Endothelial cell of umbilical vein (primary cell): ENCODE results near the gene RNF130. TPM values are rescaled to one million over a fixed set of nuclear protein-coding genes. Genes with fewer than 3 reads are reported as not detected.

Experiments
- BruUV-seq: library from RNA; stranded (reverse); fragments of 400-500 nt; replicated peaks from 2 replicates; lab custom pipeline; 2021; lab: Mats Ljungman, UMichigan
- CTCF ChIA-PET: fragments of 300-600, 350-600 bp; sonication (Branson Sonifier 250); formaldehyde crosslinking; loops from one replicate; lab custom pipeline; 2021; ENCODE audit warnings: antibody characterized with exemption, inconsistent platforms; lab: Charles Lee
- POLR2A ChIA-PET: fragments of 300-600, 350-600 bp; sonication (Branson Sonifier 250); formaldehyde crosslinking; loops from one replicate; lab custom pipeline; 2021; ENCODE audit warnings: antibody characterized with exemption, inconsistent platforms; lab: Charles Lee
- DNase-seq: peaks from one replicate; pipeline ENCODE4 v3.0.0-alpha.2; 2011; ENCODE audit warnings: low read depth, low spot score
- FAIRE-seq: peaks from 2 replicates; lab custom pipeline; 2011; peaks lifted over from hg19 to GRCh38; lab: Jason Lieb, UNC
- H2AFZ ChIP-seq: 2 replicates; pipeline ENCODE4 v1.6.0; 2012; ENCODE audit warnings: low read depth, low read length, control low read depth, inconsistent platforms
- H3K27ac ChIP-seq: 2 replicates; pipeline ENCODE4 v1.5.1; 2011; ENCODE audit warnings: low read depth, mild to moderate bottlenecking, control low read depth, low read length, moderate library complexity; ENCODE audit not compliant: insufficient read depth
- H3K27me3 ChIP-seq, 2 experiments: 2 replicates each; pipeline versions ENCODE4 v1.6.0 to v1.6.1; 2011; ENCODE audit warnings: low read length in 2 of 2, mixed read lengths in 1 of 2; ENCODE audit not compliant: control insufficient read depth in 2 of 2, insufficient read depth in 2 of 2
- H3K36me3 ChIP-seq, 2 experiments: 2 replicates in 1 of 2; 3 replicates in 1 of 2; pipeline ENCODE4 v1.5.1; 2011; ENCODE audit warnings: low read length in 2 of 2, mild to moderate bottlenecking in 1 of 2, moderate library complexity in 1 of 2; ENCODE audit not compliant: control insufficient read depth in 2 of 2, insufficient read depth in 2 of 2; ENCODE audit errors: extremely low read depth in 1 of 2
- H3K4me1 ChIP-seq: 3 replicates; pipeline ENCODE4 v1.5.1; 2011; ENCODE audit warnings: mild to moderate bottlenecking, low read length; ENCODE audit not compliant: control insufficient read depth, insufficient read depth; ENCODE audit errors: extremely low read depth
- H3K4me2 ChIP-seq: 2 replicates; pipeline ENCODE4 v1.6.1; 2011; ENCODE audit warnings: low read length, control low read depth, mixed read lengths; ENCODE audit not compliant: insufficient read depth
- H3K4me3 ChIP-seq, 3 experiments: fragments of 200-600 bp in 1 of 3; sonication (generic), shearing (Covaris generic) in 1 of 3; replicated peaks in 1 of 3; 2 replicates each; pipeline ENCODE4 v1.5.1; 2011 to 2016; ENCODE audit warnings: control low read depth in 3 of 3, low read length in 3 of 3, mild to moderate bottlenecking in 2 of 3, inconsistent platforms in 1 of 3, low read depth in 1 of 3, moderate library complexity in 1 of 3; ENCODE audit not compliant: insufficient read depth in 1 of 3
- H3K79me2 ChIP-seq: 2 replicates; pipeline ENCODE4 v1.6.0; 2012; ENCODE audit warnings: low read length, inconsistent platforms; ENCODE audit not compliant: control insufficient read depth, insufficient read depth
- H3K9ac ChIP-seq: replicated peaks from 2 replicates; pipeline ENCODE3; 2011; ENCODE audit warnings: low read length, control low read depth; ENCODE audit not compliant: insufficient read depth; ENCODE audit errors: extremely low read depth
- H3K9me1 ChIP-seq: replicated peaks from 3 replicates; pipeline ENCODE4 v1.6.0; 2011; ENCODE audit warnings: mild to moderate bottlenecking, low read length; ENCODE audit not compliant: control insufficient read depth, insufficient read depth; ENCODE audit errors: extremely low read depth
- H3K9me3 ChIP-seq: replicated peaks from 2 replicates; pipeline ENCODE4 v1.5.1; 2012; ENCODE audit warnings: low read length, inconsistent platforms; ENCODE audit not compliant: control insufficient read depth, insufficient read depth
- H4K20me1 ChIP-seq: replicated peaks from 2 replicates; pipeline ENCODE3; 2011; ENCODE audit warnings: mild to moderate bottlenecking, low read length; ENCODE audit not compliant: control insufficient read depth, insufficient read depth; ENCODE audit errors: extremely low read depth
- EZH2 ChIP-seq: IDR thresholded peaks from 2 replicates; pipeline ENCODE4 v1.6.1; 2012; ENCODE audit warnings: borderline replicate concordance, low read depth, mild to moderate bottlenecking, moderate library complexity, low read length, inconsistent platforms; ENCODE audit not compliant: severe bottlenecking
- FOS ChIP-seq: IDR thresholded peaks from 2 replicates; pipeline ENCODE4 v1.6.1; 2011; ENCODE audit warnings: mild to moderate bottlenecking, low read length, moderate library complexity, borderline replicate concordance; ENCODE audit not compliant: insufficient read depth
- GATA2 ChIP-seq: IDR thresholded peaks from 2 replicates; pipeline ENCODE4 v1.7.0; 2011; ENCODE audit warnings: low read depth, mild to moderate bottlenecking, moderate library complexity, mixed read lengths, low read length; ENCODE audit not compliant: insufficient read length, insufficient read depth
- JUN ChIP-seq: IDR thresholded peaks from 2 replicates; pipeline ENCODE4 v1.6.1; 2011; ENCODE audit warnings: borderline replicate concordance, low read depth; ENCODE audit not compliant: insufficient read length, insufficient read depth
- MYC ChIP-seq: IDR thresholded peaks from one replicate; pipeline ENCODE4 v1.6.1; 2011; ENCODE audit warnings: mild to moderate bottlenecking, low read depth, low read length
- POLR2A ChIP-seq: IDR thresholded peaks from 2 replicates; pipeline ENCODE4 v1.6.1; 2012; ENCODE audit warnings: low read depth, mild to moderate bottlenecking, control low read depth, low read length
- POLR2AphosphoS5 ChIP-seq: IDR thresholded peaks from 2 replicates; pipeline ENCODE4 v1.6.1; 2012; ENCODE audit warnings: low read depth, mild to moderate bottlenecking, control low read depth, low read length, moderate library complexity; ENCODE audit not compliant: insufficient read depth
- dilution Hi-C: fragments of 300-500 bp; cut with MboI; formaldehyde crosslinking; loops from one replicate; pipeline ENCODE4 v1.15.0; 2019; ENCODE audit warnings: low sequenced_read_pairs; ENCODE audit not compliant: extremely low pct_ligation_motif_present
- intact Hi-C: fragments of 100-400 bp; cut with micrococcal nuclease; formaldehyde crosslinking; loops from one replicate; pipeline ENCODE4 v1.10.0; 2022
- polyA plus RNA-seq, 4 experiments: library from polyadenylated mRNA; depleted of rRNA in 3 of 4; stranded (reverse) in 3 of 4; unstranded in 1 of 4; fragments of >200 nt; gene quantifications; 2 replicates each; pipeline versions ENCODE4 v1.2.1 to v1.2.3, GENCODE V29; 2011 to 2012; ENCODE audit warnings: missing spikeins in 1 of 4
- total RNA-seq: library from RNA; stranded (reverse); gene quantifications from 2 replicates; pipeline ENCODE4 v1.2.3, GENCODE V29; 2021
- TF ChIP-seq, protein P1 (sequence below), 2 donors: IDR thresholded peaks; 1 replicate in 1 of 2; 2 replicates in 1 of 2; pipeline ENCODE4 v1.5.1; 2011; ENCODE audit warnings: low read length in 2 of 2, mild to moderate bottlenecking in 2 of 2, moderate library complexity in 2 of 2, control low read depth in 1 of 2, inconsistent platforms in 1 of 2, low read depth in 1 of 2; ENCODE audit not compliant: insufficient read depth in 1 of 2; ENCODE audit errors: extremely low read depth in 1 of 2
- TF ChIP-seq, protein P2 (sequence below): IDR thresholded peaks from 2 replicates; pipeline ENCODE4 v1.6.1; 2011; ENCODE audit not compliant: insufficient read depth, insufficient read length

The RNF130 gene
- total and polyA plus RNA-seq, 2 donors (not counting 3 experiments of a cell fraction or from before 2014, with no cell fraction given), result 43.0 to 43.1 TPM

DNA sequence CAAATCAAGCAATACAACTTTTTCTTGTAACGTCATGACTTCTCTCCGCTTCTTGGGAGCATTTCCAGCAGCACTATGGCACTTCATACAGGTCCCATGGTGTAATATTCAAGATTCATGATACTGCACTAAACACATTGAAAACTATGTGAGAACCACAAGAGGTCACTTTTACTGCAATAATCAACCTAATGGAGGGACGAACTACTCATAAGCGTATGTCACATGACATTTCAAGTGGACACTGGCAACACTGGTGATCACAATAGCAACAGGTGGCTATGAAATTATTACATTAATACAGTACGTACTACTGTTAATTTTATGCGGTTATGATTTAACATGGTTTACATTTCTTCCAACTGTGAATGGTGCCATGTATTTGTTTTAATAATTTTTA lies 85.2 kb downstream of the RNF130 start:
- Histone ChIP-seq H3K4me3 (no peak overlapping the region), H3K27me3 (no peaks in the 10 kb centered on the region), H3K36me3 (no peaks in the 10 kb centered on the region), H4K20me1 (no peaks in the 10 kb centered on the region), H3K4me1 (no peaks in the 10 kb centered on the region), H3K27ac (no peak overlapping the region), H3K9me3 (no peaks in the 10 kb centered on the region), H3K9me1 (no peaks in the 10 kb centered on the region), H3K79me2 (no peaks in the 10 kb centered on the region), H2AFZ (no peak overlapping the region), H3K4me2 (no peak overlapping the region), H3K9ac (no peak overlapping the region)
- no TSS peak for BruUV-seq
- TF ChIP-seq POLR2A (no peak), POLR2AphosphoS5 (no peak), GATA2 (no peak)
- TF ChIP-seq, protein P1, sequence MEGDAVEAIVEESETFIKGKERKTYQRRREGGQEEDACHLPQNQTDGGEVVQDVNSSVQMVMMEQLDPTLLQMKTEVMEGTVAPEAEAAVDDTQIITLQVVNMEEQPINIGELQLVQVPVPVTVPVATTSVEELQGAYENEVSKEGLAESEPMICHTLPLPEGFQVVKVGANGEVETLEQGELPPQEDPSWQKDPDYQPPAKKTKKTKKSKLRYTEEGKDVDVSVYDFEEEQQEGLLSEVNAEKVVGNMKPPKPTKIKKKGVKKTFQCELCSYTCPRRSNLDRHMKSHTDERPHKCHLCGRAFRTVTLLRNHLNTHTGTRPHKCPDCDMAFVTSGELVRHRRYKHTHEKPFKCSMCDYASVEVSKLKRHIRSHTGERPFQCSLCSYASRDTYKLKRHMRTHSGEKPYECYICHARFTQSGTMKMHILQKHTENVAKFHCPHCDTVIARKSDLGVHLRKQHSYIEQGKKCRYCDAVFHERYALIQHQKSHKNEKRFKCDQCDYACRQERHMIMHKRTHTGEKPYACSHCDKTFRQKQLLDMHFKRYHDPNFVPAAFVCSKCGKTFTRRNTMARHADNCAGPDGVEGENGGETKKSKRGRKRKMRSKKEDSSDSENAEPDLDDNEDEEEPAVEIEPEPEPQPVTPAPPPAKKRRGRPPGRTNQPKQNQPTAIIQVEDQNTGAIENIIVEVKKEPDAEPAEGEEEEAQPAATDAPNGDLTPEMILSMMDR (IDR thresholded peaks at IDR 0.05; ENCODE audit: extremely low read depth in 1 of 2, insufficient read depth in 1 of 2, low read depth in 1 of 2, low read length in 2 of 2), result no peak
- ChIA-PET POLR2A (no interaction called here), CTCF (interaction anchor here (1.2 kb wide), 1 partner anchor 105 kb away, joined by 4 read pairs; no protein-coding TSS in a partner anchor)
- FAIRE-seq (no peak), DNase-seq (peak; percentile 45)
- dilution Hi-C loops, result no loop called here
- intact Hi-C loops, result loop anchor here (1.0 to 5.0 kb wide), 2 partner anchors 86 to 104 kb away; partner anchors contain the start of gene RNF130

DNA sequence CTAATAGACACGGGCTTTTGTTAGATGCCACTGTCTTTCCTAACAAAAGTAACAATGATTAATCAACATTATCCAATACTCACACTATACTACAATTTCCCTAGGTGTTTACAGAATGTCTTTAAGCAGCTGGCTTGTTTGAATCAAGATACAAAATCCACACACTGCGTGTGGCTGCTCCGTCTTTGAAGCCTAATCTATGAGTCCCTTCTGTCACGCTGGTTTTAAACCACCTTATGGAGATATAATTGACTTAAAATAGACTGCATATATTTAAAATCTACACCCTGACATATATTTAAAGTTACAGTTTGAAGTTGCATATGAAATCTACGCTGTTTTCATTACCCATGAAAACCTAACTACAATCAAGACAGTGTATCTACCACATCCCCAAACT lies 89.9 kb downstream of the RNF130 start:
- no peak overlapping the region for H3K27ac ChIP-seq
- FAIRE-seq (no peak), DNase-seq (no peak)
- H3K36me3 ChIP-seq, result peaks cover 0 to 4% of the 10 kb centered on the region in 2 experiments
- intact Hi-C loops (no loop called here), dilution Hi-C loops (no loop called here)
- ChIA-PET CTCF (no interaction called here), POLR2A (no interaction called here)
- no peak overlapping the region for H3K9ac ChIP-seq
- no peaks in the 10 kb centered on the region for H3K79me2 ChIP-seq
- no peaks in the 10 kb centered on the region for H3K27me3 ChIP-seq
- no peak overlapping the region for H3K4me2 ChIP-seq
- TF ChIP-seq JUN, result no peak
- no peak for TF ChIP-seq FOS
- TF ChIP-seq EZH2, result no peak
- TF ChIP-seq POLR2A, result no peak
- TF ChIP-seq GATA2, result no peak
- TF ChIP-seq MYC, result no peak
- TF ChIP-seq, protein P2, sequence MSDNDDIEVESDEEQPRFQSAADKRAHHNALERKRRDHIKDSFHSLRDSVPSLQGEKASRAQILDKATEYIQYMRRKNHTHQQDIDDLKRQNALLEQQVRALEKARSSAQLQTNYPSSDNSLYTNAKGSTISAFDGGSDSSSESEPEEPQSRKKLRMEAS, result no peak
- TF ChIP-seq, protein P1 (IDR thresholded peaks at IDR 0.05; ENCODE audit: extremely low read depth in 1 of 2, insufficient read depth in 1 of 2, low read depth in 1 of 2, low read length in 2 of 2), result no peak
- no peak for TF ChIP-seq POLR2AphosphoS5
- H3K9me1 ChIP-seq, result no peaks in the 10 kb centered on the region
- no peak overlapping the region for H2AFZ ChIP-seq
- no TSS peak for BruUV-seq
- no peaks in the 10 kb centered on the region for H3K9me3 ChIP-seq
- no peaks in the 10 kb centered on the region for H3K4me1 ChIP-seq
- H3K4me3 ChIP-seq, result no peak overlapping the region
- H4K20me1 ChIP-seq, result no peaks in the 10 kb centered on the region
